ENCODE results near the gene SPAG9.

SPAG9 gene

DNA sequence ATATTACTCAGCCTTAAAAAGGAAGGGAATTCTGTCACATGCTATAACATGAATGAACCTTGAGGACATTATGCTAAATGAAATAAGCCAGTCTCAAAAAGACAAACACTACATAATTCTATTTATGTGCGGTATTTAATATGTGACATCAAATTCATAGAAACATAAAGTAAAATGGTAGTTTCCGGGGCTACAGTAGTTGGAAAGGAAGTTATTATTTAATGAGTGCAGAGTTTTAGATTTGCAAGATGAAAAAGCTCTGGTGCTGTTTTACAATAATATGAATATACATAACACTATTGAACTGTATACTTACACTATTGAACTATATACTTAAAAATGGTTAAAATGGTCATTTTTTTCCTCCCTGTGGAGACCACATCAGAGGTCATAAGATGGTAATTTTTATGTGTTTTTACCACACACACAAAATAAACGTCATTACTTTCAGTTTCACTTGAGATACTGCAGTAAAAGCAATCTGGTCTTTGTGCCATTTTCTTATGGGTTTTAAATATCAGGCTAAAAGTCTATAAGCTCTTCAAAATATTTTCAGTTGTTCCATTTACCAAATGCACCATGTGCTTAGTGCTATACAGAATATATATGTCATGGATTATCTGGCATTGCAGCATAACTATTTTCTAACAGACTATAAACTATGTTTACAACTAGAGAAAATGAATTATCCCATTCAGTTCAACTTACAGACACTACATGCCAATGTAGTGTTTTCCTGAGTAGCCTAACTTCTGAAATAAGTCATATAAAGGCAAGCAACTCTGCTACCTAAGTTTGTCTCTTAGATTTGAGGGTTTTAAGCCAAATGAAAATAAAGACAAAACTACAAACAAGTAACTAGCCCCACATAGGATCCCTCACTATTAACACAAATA lies 90.9 kb downstream of the SPAG9 start:
- no peaks in the 10 kb centered on the region for H3K9me3 ChIP-seq (ENCODE audit: control insufficient read depth, insufficient read depth, low read length)
- TF ChIP-seq EZH2phosphoT487 (IDR thresholded peaks at IDR 0.05; ENCODE audit: borderline replicate concordance, low read length): no peak
- TF ChIP-seq, protein P1, sequence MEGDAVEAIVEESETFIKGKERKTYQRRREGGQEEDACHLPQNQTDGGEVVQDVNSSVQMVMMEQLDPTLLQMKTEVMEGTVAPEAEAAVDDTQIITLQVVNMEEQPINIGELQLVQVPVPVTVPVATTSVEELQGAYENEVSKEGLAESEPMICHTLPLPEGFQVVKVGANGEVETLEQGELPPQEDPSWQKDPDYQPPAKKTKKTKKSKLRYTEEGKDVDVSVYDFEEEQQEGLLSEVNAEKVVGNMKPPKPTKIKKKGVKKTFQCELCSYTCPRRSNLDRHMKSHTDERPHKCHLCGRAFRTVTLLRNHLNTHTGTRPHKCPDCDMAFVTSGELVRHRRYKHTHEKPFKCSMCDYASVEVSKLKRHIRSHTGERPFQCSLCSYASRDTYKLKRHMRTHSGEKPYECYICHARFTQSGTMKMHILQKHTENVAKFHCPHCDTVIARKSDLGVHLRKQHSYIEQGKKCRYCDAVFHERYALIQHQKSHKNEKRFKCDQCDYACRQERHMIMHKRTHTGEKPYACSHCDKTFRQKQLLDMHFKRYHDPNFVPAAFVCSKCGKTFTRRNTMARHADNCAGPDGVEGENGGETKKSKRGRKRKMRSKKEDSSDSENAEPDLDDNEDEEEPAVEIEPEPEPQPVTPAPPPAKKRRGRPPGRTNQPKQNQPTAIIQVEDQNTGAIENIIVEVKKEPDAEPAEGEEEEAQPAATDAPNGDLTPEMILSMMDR (IDR thresholded peaks at IDR 0.05; ENCODE audit: low read depth, low read length, poor library complexity, severe bottlenecking): no peak
- H3F3A ChIP-seq (ENCODE audit: control insufficient read depth, insufficient read depth): peaks cover 8% of the 10 kb centered on the region; the same call in 1 of the 2 replicates
- no peaks in the 10 kb centered on the region for H4K20me1 ChIP-seq (ENCODE audit: control insufficient read depth, insufficient read depth, low read depth, low read length)
- H3K4me1 ChIP-seq (ENCODE audit: control insufficient read depth, low read length): peaks cover 28% of the 10 kb centered on the region
- H3K27ac ChIP-seq (ENCODE audit: low read depth, low read length): no peak overlapping the region
- H3K79me2 ChIP-seq (ENCODE audit: control insufficient read depth, low read length): no peaks in the 10 kb centered on the region
- no peaks in the 10 kb centered on the region for H3K27me3 ChIP-seq (ENCODE audit: control insufficient read depth, low read length)
- no peaks in the 10 kb centered on the region for H3K9me2 ChIP-seq (replicated peaks; ENCODE audit: control insufficient read depth, low read length)
- peaks cover 8% of the 10 kb centered on the region for H3K36me3 ChIP-seq (ENCODE audit: control insufficient read depth, low read length)
- H3K4me2 ChIP-seq (ENCODE audit: low read length): peak overlapping the region; percentile 44
- H3K4me3 ChIP-seq (ENCODE audit: low read length): peak overlapping the region; percentile 19; the same call in 1 of the 2 replicates

DNA sequence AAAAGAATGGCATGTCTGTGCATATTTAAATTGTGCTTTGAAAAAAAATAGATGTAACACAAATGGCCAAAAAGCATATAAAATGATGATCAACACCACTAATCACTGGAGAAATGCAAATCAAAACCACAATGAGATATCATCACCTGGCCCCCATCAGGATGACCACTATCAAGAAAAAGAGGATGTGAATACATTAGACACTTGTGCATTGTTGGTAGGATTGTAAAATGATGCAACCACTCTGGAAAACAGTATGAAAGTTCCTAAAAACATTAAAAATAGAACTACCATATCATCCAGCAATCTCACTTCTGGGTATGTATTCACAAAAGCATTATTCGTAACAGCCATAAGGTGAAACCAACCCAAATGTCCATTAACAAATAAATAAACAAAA lies 91.5 kb downstream of the SPAG9 start:
- Histone ChIP-seq H3K79me2 (ENCODE audit: control insufficient read depth, low read length) (no peaks in the 10 kb centered on the region), H3K4me3 (ENCODE audit: low read length) (0 out of 2 replicates have a peak overlapping the region, but pooled peaks have one; percentile 19), H3K27ac (ENCODE audit: low read depth, low read length) (peak overlapping the region; percentile 7; the same call in 1 of the 2 replicates)

DNA sequence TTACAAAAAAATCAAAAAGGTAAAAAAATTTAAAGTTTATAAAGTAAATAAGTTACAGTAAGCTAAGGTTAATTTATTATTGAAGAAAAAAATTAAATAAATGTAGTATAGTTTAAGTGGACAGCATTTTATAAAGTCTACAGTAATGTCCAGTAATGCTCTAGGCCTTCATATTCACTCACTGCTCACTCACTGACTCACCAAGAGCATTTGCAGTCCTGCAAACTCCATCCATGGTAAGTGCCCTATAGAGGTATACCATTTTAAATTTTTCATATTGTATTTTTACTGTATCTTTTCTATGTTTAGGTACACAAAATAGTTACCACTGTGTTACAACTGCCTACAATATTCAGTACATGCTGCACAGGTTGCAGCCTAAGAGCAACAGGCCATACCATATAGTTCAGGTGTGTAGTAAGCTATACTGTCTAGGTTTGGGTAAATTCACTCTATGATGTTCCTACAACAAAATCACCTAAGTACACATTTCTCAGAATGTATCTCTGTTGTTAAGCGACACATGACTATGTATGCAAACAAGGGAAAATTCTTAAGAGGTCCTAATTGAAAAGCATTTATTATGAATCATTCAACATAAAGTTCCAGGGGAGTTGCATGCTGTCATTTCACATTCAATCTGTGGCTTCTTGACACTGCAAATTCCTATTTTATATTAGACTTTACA lies 92.3 kb downstream of the SPAG9 start:
- Histone ChIP-seq H4K20me1 (ENCODE audit: control insufficient read depth, insufficient read depth, low read depth, low read length) (no peaks in the 10 kb centered on the region), H3F3A (ENCODE audit: control insufficient read depth, insufficient read depth) (peaks cover 8% of the 10 kb centered on the region; the same call in 1 of the 2 replicates), H3K79me2 (ENCODE audit: control insufficient read depth, low read length) (no peaks in the 10 kb centered on the region), H3K27ac (ENCODE audit: low read depth, low read length) (peak overlapping the region; percentile 7; the same call in 1 of the 2 replicates), H3K36me3 (ENCODE audit: control insufficient read depth, low read length) (peaks cover 6% of the 10 kb centered on the region), H3K9me3 (ENCODE audit: control insufficient read depth, insufficient read depth, low read length) (no peaks in the 10 kb centered on the region), H3K4me3 (ENCODE audit: low read length) (no peak overlapping the region), H3K9me2 (replicated peaks; ENCODE audit: control insufficient read depth, low read length) (no peaks in the 10 kb centered on the region), H3K4me2 (ENCODE audit: low read length) (no peak overlapping the region), H3K27me3 (ENCODE audit: control insufficient read depth, low read length) (no peaks in the 10 kb centered on the region), H3K4me1 (ENCODE audit: control insufficient read depth, low read length) (peaks cover 27% of the 10 kb centered on the region)
- TF ChIP-seq, protein P1 (IDR thresholded peaks at IDR 0.05; ENCODE audit: low read depth, low read length, poor library complexity, severe bottlenecking): no peak
- TF ChIP-seq EZH2phosphoT487 (IDR thresholded peaks at IDR 0.05; ENCODE audit: borderline replicate concordance, low read length): no peak

More for the DNA sequence above, 91.5 kb downstream of the SPAG9 start:
- no peaks in the 10 kb centered on the region for H3K9me2 ChIP-seq (replicated peaks; ENCODE audit: control insufficient read depth, low read length)
- no peaks in the 10 kb centered on the region for H3K27me3 ChIP-seq (ENCODE audit: control insufficient read depth, low read length)
- H3K4me2 ChIP-seq (ENCODE audit: low read length): peak overlapping the region; percentile 44
- no peaks in the 10 kb centered on the region for H3K9me3 ChIP-seq (ENCODE audit: control insufficient read depth, insufficient read depth, low read length)
- H3K36me3 ChIP-seq (ENCODE audit: control insufficient read depth, low read length): peaks cover 6% of the 10 kb centered on the region
- peaks cover 8% of the 10 kb centered on the region; the same call in 1 of the 2 replicates for H3F3A ChIP-seq (ENCODE audit: control insufficient read depth, insufficient read depth)
- peaks cover 27% of the 10 kb centered on the region for H3K4me1 ChIP-seq (ENCODE audit: control insufficient read depth, low read length)
- no peaks in the 10 kb centered on the region for H4K20me1 ChIP-seq (ENCODE audit: control insufficient read depth, insufficient read depth, low read depth, low read length)
- TF ChIP-seq, protein P1 (IDR thresholded peaks at IDR 0.05; ENCODE audit: low read depth, low read length, poor library complexity, severe bottlenecking): no peak
- no peak for TF ChIP-seq EZH2phosphoT487 (IDR thresholded peaks at IDR 0.05; ENCODE audit: borderline replicate concordance, low read length)
